Left lung (tissue), 10 donors: ENCODE results near the gene TCF7L2. TPM values are rescaled to one million over a fixed set of nuclear protein-coding genes. Genes with fewer than 3 reads are reported as not detected.

Source experiments
- ATAC-seq: fragments of 200-7000 bp; cut with Tn5 transposase; one replicate; pipeline ENCODE4 v1.9.1; 2020; ENCODE audit warnings: moderate library complexity
- DNase-seq, 4 donors: peaks; one replicate each; pipeline ENCODE4 v3.0.0-alpha.2; 2013 to 2020
- H3K27ac ChIP-seq, 2 donors: fragments of 200-600 bp; sonication (generic) in 1 of 2; one replicate each; pipeline versions ENCODE4 v1.5.0 to v1.8.0; 2020 to 2021
- H3K27me3 ChIP-seq, 2 donors: fragments of 200-600 bp; sonication (generic) in 1 of 2; one replicate each; pipeline versions ENCODE4 v1.5.0 to v1.8.0; 2020 to 2021
- H3K36me3 ChIP-seq, 2 donors: fragments of 200-600 bp; sonication (generic) in 1 of 2; one replicate each; pipeline versions ENCODE4 v1.5.0 to v1.8.0; 2020 to 2021
- H3K4me1 ChIP-seq, 2 donors: fragments of 200-600 bp; one replicate each; pipeline ENCODE4 v1.8.0; 2021
- H3K4me3 ChIP-seq, 2 donors: fragments of 200-600 bp; sonication (generic) in 1 of 2; one replicate each; pipeline versions ENCODE4 v1.5.0 to v1.8.0; 2020 to 2021; ENCODE audit warnings: mild to moderate bottlenecking in 1 of 2
- H3K9me3 ChIP-seq, 2 donors: fragments of 200-600 bp; sonication (generic) in 1 of 2; one replicate each; pipeline versions ENCODE4 v1.5.0 to v1.8.0; 2020 to 2021
- intact Hi-C, 2 donors: fragments of 100-400 bp; cut with DNase I; formaldehyde crosslinking; loops; one replicate each; pipeline versions ENCODE4 v1.11.2 to v1.14.2; 2022
- polyA plus RNA-seq, 6 donors: library from polyadenylated mRNA; unstranded; fragments of 120-200 nt; gene quantifications; one replicate each; pipeline ENCODE4 v1.2.1, GENCODE V29; 2013; ENCODE audit not compliant: insufficient read length in 6 of 6
- total RNA-seq, 2 donors: library from RNA; stranded (reverse); fragmentation: NEBNext Ultra II Directional; extraction: Animal tissue kit (Norgen Biotek cat#: 25700); gene quantifications; one replicate each; pipeline ENCODE4 v1.2.1, GENCODE V29; 2021
- TF ChIP-seq, protein P1 (sequence below), 2 donors: fragments of 200-600 bp; sonication (generic) in 1 of 2; IDR thresholded peaks; one replicate each; pipeline versions ENCODE4 v1.5.0 to v1.8.0; 2021; ENCODE audit warnings: antibody characterized with exemption in 2 of 2
- donor health status: DM: no; HTN: yes; CAD: no.
- donor health status: DM: no; HTN: no; CAD: no.

TCF7L2 gene
- total and polyA plus RNA-seq, 8 donors, result 25.1 to 54.9 (median 53.0) TPM

DNA sequence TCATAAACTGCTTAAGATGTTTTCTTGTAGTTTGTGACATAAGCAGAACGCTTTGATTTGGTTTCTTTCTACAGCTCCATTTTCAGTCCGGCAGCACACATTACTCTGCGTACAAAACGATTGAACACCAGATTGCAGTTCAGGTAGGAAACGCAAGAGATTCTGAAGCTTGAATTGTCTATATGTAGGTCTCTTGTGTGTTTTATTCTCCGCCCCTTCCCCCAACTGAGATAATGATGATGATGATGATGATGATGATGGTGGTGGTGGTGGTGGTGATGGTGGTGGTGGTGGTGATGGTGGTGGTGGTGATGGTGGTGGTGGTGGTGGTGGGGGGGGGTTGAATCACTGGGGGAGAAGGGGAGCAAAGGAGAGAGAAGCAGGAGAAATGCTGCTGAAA, 14.4 kb downstream of the TCF7L2 start:
- Histone ChIP-seq H3K4me1 (peaks cover 5 to 32% of the 10 kb centered on the region in 2 donors), H3K4me3 (no peak overlapping the region), H3K9me3 (no peaks in the 10 kb centered on the region), H3K27me3 (no peaks in the 10 kb centered on the region), H3K27ac (no peak overlapping the region), H3K36me3 (peaks cover 0 to 4% of the 10 kb centered on the region in 2 donors)
- TF ChIP-seq, protein P1, sequence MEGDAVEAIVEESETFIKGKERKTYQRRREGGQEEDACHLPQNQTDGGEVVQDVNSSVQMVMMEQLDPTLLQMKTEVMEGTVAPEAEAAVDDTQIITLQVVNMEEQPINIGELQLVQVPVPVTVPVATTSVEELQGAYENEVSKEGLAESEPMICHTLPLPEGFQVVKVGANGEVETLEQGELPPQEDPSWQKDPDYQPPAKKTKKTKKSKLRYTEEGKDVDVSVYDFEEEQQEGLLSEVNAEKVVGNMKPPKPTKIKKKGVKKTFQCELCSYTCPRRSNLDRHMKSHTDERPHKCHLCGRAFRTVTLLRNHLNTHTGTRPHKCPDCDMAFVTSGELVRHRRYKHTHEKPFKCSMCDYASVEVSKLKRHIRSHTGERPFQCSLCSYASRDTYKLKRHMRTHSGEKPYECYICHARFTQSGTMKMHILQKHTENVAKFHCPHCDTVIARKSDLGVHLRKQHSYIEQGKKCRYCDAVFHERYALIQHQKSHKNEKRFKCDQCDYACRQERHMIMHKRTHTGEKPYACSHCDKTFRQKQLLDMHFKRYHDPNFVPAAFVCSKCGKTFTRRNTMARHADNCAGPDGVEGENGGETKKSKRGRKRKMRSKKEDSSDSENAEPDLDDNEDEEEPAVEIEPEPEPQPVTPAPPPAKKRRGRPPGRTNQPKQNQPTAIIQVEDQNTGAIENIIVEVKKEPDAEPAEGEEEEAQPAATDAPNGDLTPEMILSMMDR (IDR thresholded peaks at IDR 0.05), result no peak
- intact Hi-C loops, result no loop called here
- DNase-seq, result no peak
- no peak for ATAC-seq

DNA sequence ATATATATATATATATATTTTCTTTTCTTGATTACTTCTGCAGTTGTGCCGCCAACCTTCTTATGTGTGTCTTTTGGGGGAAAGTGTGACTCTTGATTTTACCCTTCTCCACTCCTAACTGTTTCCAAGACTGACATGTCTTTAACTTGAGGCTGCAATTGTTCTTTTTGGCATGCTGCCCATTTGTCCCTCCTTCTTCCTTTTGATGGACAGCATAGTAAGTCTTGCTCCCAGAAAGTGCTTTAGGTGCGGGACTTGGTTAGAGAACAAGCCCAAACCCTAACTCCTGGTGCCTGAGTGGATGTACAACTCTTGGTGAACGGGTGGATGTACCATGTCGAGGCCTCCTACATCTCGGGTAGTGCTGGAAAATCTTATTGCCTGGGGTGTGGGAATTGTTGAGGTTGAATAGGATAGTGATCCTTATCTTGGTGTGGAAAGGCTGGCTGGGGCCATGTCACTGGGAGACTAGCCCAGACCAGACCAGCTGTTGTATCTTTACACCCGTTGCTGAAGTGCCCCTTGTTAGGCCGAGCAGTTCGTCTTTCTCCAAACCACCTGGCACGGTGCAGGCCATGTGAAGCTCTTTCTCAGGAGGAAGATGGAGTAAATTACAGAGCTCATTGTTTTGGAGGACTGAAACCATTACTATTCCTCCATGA, 16.3 kb downstream of the TCF7L2 start:
- H3K27ac ChIP-seq, result no peak overlapping the region
- no peaks in the 10 kb centered on the region for H3K9me3 ChIP-seq
- H3K4me3 ChIP-seq, result no peak overlapping the region
- no peaks in the 10 kb centered on the region for H3K27me3 ChIP-seq
- TF ChIP-seq, protein P1 (IDR thresholded peaks at IDR 0.05), result no peak
- peaks cover 0 to 4% of the 10 kb centered on the region in 2 donors for H3K36me3 ChIP-seq
- no peak for ATAC-seq
- peaks cover 5 to 24% of the 10 kb centered on the region in 2 donors for H3K4me1 ChIP-seq
- no peak for DNase-seq
- intact Hi-C loops, result no loop called here

DNA sequence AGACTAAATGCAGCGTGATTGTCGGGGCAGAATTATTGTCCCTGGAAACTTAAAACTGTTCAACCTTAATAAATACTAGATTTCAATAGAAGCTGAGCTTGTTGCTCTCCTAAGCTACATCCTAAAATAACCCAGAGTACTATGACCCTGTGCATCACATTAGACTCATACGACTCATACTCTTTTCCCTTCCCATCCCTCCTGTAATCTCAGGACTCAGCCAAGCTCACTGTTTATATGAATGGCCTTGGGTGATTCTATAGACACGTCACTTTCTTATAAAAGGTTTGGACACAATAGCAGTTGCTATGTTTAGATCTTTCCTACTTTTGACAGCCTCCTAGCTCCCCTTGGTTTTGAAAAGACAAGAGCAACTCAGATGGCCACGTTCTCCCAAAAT, 17.2 kb downstream of the TCF7L2 start:
- H3K9me3 ChIP-seq, result no peaks in the 10 kb centered on the region
- H3K27me3 ChIP-seq, result no peaks in the 10 kb centered on the region
- TF ChIP-seq, protein P1 (IDR thresholded peaks at IDR 0.05), result no peak
- no peak for DNase-seq
- H3K4me1 ChIP-seq, result peaks cover 5 to 24% of the 10 kb centered on the region in 2 donors
- H3K4me3 ChIP-seq, result no peak overlapping the region
- intact Hi-C loops, result no loop called here
- no peak overlapping the region for H3K27ac ChIP-seq
- peaks cover 0 to 4% of the 10 kb centered on the region in 2 donors for H3K36me3 ChIP-seq
- ATAC-seq, result no peak

DNA sequence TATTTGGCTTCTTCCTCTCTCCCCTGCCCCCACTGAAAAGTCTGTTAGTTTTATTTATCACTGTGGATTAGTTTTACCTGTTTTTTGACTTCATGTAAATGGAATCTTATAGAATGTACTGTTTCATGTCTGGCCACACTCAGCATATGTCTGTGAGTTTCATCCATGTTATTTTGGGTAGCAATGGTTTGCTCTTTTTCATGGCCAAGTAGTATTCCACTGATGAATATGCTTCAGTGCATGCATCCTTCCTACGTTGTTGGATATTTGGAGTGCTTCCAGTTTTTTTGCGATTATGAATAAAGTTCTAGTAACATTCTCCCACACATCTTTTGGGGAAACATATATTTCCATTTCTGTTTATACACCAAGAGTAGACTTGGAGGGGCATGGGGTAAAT, 19.1 kb downstream of the TCF7L2 start:
- TF ChIP-seq, protein P1 (IDR thresholded peaks at IDR 0.05), result no peak
- Histone ChIP-seq H3K36me3 (peaks cover 0 to 19% of the 10 kb centered on the region in 2 donors), H3K9me3 (no peaks in the 10 kb centered on the region), H3K27me3 (no peaks in the 10 kb centered on the region), H3K27ac (no peak overlapping the region), H3K4me3 (no peak overlapping the region), H3K4me1 (peaks cover 2 to 8% of the 10 kb centered on the region in 2 donors)
- DNase-seq (no peak), ATAC-seq (no peak)
- intact Hi-C loops, result no loop called here

DNA sequence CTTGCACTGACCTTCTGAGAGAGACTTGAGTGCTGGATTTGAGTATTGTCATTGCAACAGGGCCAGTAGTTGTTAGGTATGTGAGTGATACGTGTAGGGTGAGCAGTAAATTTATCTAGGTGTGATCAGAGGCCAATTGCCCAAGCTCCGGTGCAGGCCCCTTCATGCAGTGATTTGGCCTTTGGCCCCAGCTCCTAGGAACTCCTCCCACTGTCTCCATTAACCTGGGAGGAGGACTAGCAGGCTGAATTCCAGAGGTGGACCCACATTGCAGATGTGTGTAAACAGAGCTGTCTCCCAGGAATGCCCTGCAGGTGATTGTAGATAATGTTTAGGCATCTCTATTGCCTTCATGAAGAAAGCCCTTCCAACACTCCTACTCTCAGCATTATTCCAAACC, 19.5 kb downstream of the TCF7L2 start:
- ATAC-seq, result no peak
- H3K36me3 ChIP-seq, result peaks cover 0 to 19% of the 10 kb centered on the region in 2 donors
- no peaks in the 10 kb centered on the region for H3K27me3 ChIP-seq
- H3K4me1 ChIP-seq, result peaks cover 0 to 6% of the 10 kb centered on the region in 2 donors
- TF ChIP-seq, protein P1 (IDR thresholded peaks at IDR 0.05), result no peak
- H3K4me3 ChIP-seq, result no peak overlapping the region
- H3K27ac ChIP-seq, result no peak overlapping the region
- intact Hi-C loops, result no loop called here
- H3K9me3 ChIP-seq, result no peaks in the 10 kb centered on the region
- DNase-seq, result no peak
